Keratinocyte (primary cell): Measurements from ENCODE around the gene CDH9. TPM values are rescaled to one million over a fixed set of nuclear protein-coding genes. Genes with fewer than 3 reads are reported as not detected.

ENCODE experiments used
- DNase-seq: peaks from one replicate; pipeline ENCODE4 v3.0.0-alpha.2; 2011; ENCODE audit warnings: low read depth, missing footprints, low spot score
- FAIRE-seq: peaks from 2 replicates; lab custom pipeline; 2011; peaks lifted over from hg19 to GRCh38; lab: Jason Lieb, UNC
- H2AFZ ChIP-seq: 2 replicates; pipeline ENCODE4 v1.6.0; 2012; ENCODE audit warnings: low read length, control low read depth, inconsistent platforms; ENCODE audit not compliant: control insufficient read depth
- H3K27ac ChIP-seq: 2 replicates; pipeline ENCODE4 v1.5.1; 2011; ENCODE audit warnings: low read length; ENCODE audit not compliant: control insufficient read depth, insufficient read depth
- H3K27me3 ChIP-seq: 3 replicates; pipeline ENCODE4 v1.6.0; 2011; ENCODE audit warnings: low read length; ENCODE audit not compliant: control insufficient read depth, insufficient read depth; ENCODE audit errors: extremely low read depth
- H3K36me3 ChIP-seq, 2 experiments: 2 replicates in 1 of 2; 3 replicates in 1 of 2; pipeline ENCODE4 v1.5.1; 2011; ENCODE audit warnings: low read length in 2 of 2, mild to moderate bottlenecking in 1 of 2; ENCODE audit not compliant: control insufficient read depth in 2 of 2, insufficient read depth in 2 of 2; ENCODE audit errors: extremely low read depth in 1 of 2
- H3K4me1 ChIP-seq: 3 replicates; pipeline ENCODE4 v1.5.1; 2011; ENCODE audit warnings: low read length; ENCODE audit not compliant: control insufficient read depth, insufficient read depth; ENCODE audit errors: extremely low read depth
- H3K4me2 ChIP-seq: 3 replicates; pipeline ENCODE4 v1.6.0; 2011; ENCODE audit warnings: low read depth, low read length; ENCODE audit not compliant: control insufficient read depth, insufficient read depth; ENCODE audit errors: extremely low read depth
- H3K4me3 ChIP-seq, 3 experiments: fragments of 200-600 bp in 1 of 3; sonication (generic) in 1 of 3; 2 replicates in 2 of 3; 3 replicates in 1 of 3; pipeline ENCODE4 v1.5.1; 2011 to 2016; ENCODE audit warnings: low read length in 3 of 3, mild to moderate bottlenecking in 3 of 3, control low read depth in 2 of 3, inconsistent platforms in 1 of 3, low read depth in 1 of 3, mixed read lengths in 1 of 3, mixed run types in 1 of 3, moderate library complexity in 1 of 3; ENCODE audit not compliant: control insufficient read depth in 2 of 3, insufficient read depth in 2 of 3; ENCODE audit errors: extremely low read depth in 1 of 3
- H3K79me2 ChIP-seq: 2 replicates; pipeline ENCODE4 v1.6.0; 2012; ENCODE audit warnings: low read length; ENCODE audit not compliant: control insufficient read depth, insufficient read depth
- H3K9ac ChIP-seq: 3 replicates; pipeline ENCODE4 v1.6.0; 2011; ENCODE audit warnings: low read length; ENCODE audit not compliant: control insufficient read depth, insufficient read depth; ENCODE audit errors: extremely low read depth
- H3K9me1 ChIP-seq: 3 replicates; pipeline ENCODE4 v1.6.0; 2011; ENCODE audit warnings: low read length; ENCODE audit not compliant: control insufficient read depth, insufficient read depth; ENCODE audit errors: extremely low read depth
- H3K9me3 ChIP-seq: 2 replicates; pipeline ENCODE4 v1.5.1; 2012; ENCODE audit warnings: low read depth, low read length; ENCODE audit not compliant: control insufficient read depth
- H4K20me1 ChIP-seq: 3 replicates; pipeline ENCODE4 v1.6.0; 2011; ENCODE audit warnings: low read length; ENCODE audit not compliant: control insufficient read depth, insufficient read depth; ENCODE audit errors: extremely low read depth
- CTCF ChIP-seq, 3 experiments: IDR thresholded peaks in 1 of 3; conservative IDR thresholded peaks in 1 of 3; optimal IDR thresholded peaks in 1 of 3; 2 replicates in 2 of 3; 3 replicates in 1 of 3; pipeline versions ENCODE3 to v1.5.1; 2011; ENCODE audit warnings: low read length in 3 of 3, mild to moderate bottlenecking in 3 of 3, moderate library complexity in 2 of 3, control low read depth in 1 of 3, inconsistent platforms in 1 of 3; ENCODE audit not compliant: insufficient read depth in 2 of 3; ENCODE audit errors: extremely low read depth in 1 of 3
- EZH2 ChIP-seq: IDR thresholded peaks from one replicate; pipeline ENCODE4 v1.6.1; 2012; ENCODE audit warnings: inconsistent platforms, mild to moderate bottlenecking, low read length, moderate library complexity
- dilution Hi-C: fragments of 300-500 bp; cut with MboI; formaldehyde crosslinking; loops from one replicate; pipeline ENCODE4 v1.7.0; 2020; ENCODE audit warnings: low sequenced_read_pairs; ENCODE audit not compliant: extremely low pct_ligation_motif_present
- polyA plus RNA-seq, 5 experiments: library from polyadenylated mRNA; depleted of rRNA in 3 of 5; stranded (reverse) in 3 of 5; stranded (forward) in 1 of 5; unstranded in 1 of 5; fragments of >200 nt; gene quantifications; 1 replicate in 1 of 5; 2 replicates in 3 of 5; 3 replicates in 1 of 5; pipeline versions ENCODE4 v1.2.1 to v1.2.3, GENCODE V29; 2011 to 2012; ENCODE audit warnings: missing spikeins in 2 of 5, low read depth in 1 of 5, low replicate concordance in 1 of 5

CDH9 gene
- polyA plus RNA-seq, 1 donor (not counting 4 experiments of a cell fraction or from before 2014, with no cell fraction given), result not detected

GRCh38 chr5:26945901-26946300, 92.5 kb downstream of the CDH9 start:
- TF ChIP-seq CTCF (optimal IDR thresholded peaks at IDR 0.05 in 1 of 3, IDR thresholded peaks at IDR 0.05 in 1 of 3, conservative IDR thresholded peaks at IDR 0.05 in 1 of 3; ENCODE audit: extremely low read depth in 1 of 3, insufficient read depth in 2 of 3, low read length in 3 of 3) (no peak), EZH2 (no peak)
- H4K20me1 ChIP-seq, result no peaks in the 10 kb centered on the region
- no peaks in the 10 kb centered on the region for H3K36me3 ChIP-seq
- no peak overlapping the region for H3K9ac ChIP-seq
- H3K27ac ChIP-seq, result no peak overlapping the region
- H3K9me3 ChIP-seq, result no peaks in the 10 kb centered on the region
- dilution Hi-C loops, result no loop called here
- H3K4me2 ChIP-seq, result no peak overlapping the region
- H3K4me1 ChIP-seq, result no peaks in the 10 kb centered on the region
- no peaks in the 10 kb centered on the region for H3K27me3 ChIP-seq
- H3K79me2 ChIP-seq, result no peaks in the 10 kb centered on the region
- H2AFZ ChIP-seq, result no peak overlapping the region
- no peak for FAIRE-seq
- no peak for DNase-seq
- H3K9me1 ChIP-seq, result no peaks in the 10 kb centered on the region
- no peak overlapping the region for H3K4me3 ChIP-seq

- no peak overlapping the region for H3K4me2 ChIP-seq
- dilution Hi-C loops, result no loop called here
- no peak for DNase-seq
Measured at GRCh38 chr5:26942481-26942880, 95.9 kb downstream of the CDH9 start.

More at GRCh38 chr5:26942481-26942880, 95.9 kb downstream of the CDH9 start:
- no peaks in the 10 kb centered on the region for H4K20me1 ChIP-seq
- no peaks in the 10 kb centered on the region for H3K36me3 ChIP-seq
- TF ChIP-seq CTCF (optimal IDR thresholded peaks at IDR 0.05 in 1 of 3, IDR thresholded peaks at IDR 0.05 in 1 of 3, conservative IDR thresholded peaks at IDR 0.05 in 1 of 3; ENCODE audit: extremely low read depth in 1 of 3, insufficient read depth in 2 of 3, low read length in 3 of 3) (no peak), EZH2 (no peak)
- no peaks in the 10 kb centered on the region for H3K4me1 ChIP-seq
- FAIRE-seq, result no peak
- H3K27me3 ChIP-seq, result no peaks in the 10 kb centered on the region
- H3K27ac ChIP-seq, result no peak overlapping the region
- H3K9ac ChIP-seq, result no peak overlapping the region
- H2AFZ ChIP-seq, result no peak overlapping the region
- H3K4me3 ChIP-seq, result no peak overlapping the region
- H3K79me2 ChIP-seq, result no peaks in the 10 kb centered on the region
- no peaks in the 10 kb centered on the region for H3K9me3 ChIP-seq
- no peaks in the 10 kb centered on the region for H3K9me1 ChIP-seq
